HEK293 (cell line): ENCODE measurements around the gene AGMAT.

Experiments used
- CTCF ChIA-PET: fragments of 350-600 bp; formaldehyde crosslinking; extraction: SDS; loops from one replicate; lab custom pipeline; 2021; ENCODE audit warnings: antibody characterized with exemption; lab: Yijun Ruan, JAX
- POLR2A ChIA-PET: fragments of 300-600 bp; formaldehyde crosslinking; extraction: SDS; loops from one replicate; lab custom pipeline; 2020; ENCODE audit warnings: antibody characterized with exemption, inconsistent platforms; lab: Yijun Ruan, JAX
- H3K27ac ChIP-seq: fragments of 200-500 bp; sonication (Bioruptor generic); 2 replicates; pipeline ENCODE4 v1.5.1; 2014; ENCODE audit warnings: low read depth, low read length, control low read depth, inconsistent platforms; ENCODE audit errors: extremely low read depth
- H3K36me3 ChIP-seq, 2 experiments: fragments of 200-500 bp in 1 of 2; sonication (Bioruptor generic) in 1 of 2; 1 replicate in 1 of 2; 2 replicates in 1 of 2; pipeline ENCODE4 v1.5.1; 2014 to 2017; ENCODE audit warnings: inconsistent platforms in 2 of 2, low read length in 2 of 2; ENCODE audit not compliant: control insufficient read depth in 2 of 2, insufficient read depth in 1 of 2
- H3K4me1 ChIP-seq: fragments of 200-500 bp; sonication (Bioruptor generic); 2 replicates; pipeline ENCODE4 v1.5.1; 2014; ENCODE audit warnings: mild to moderate bottlenecking, low read length, inconsistent platforms; ENCODE audit not compliant: control insufficient read depth, insufficient read depth
- H3K4me3 ChIP-seq: 2 replicates; pipeline ENCODE4 v1.5.1; 2011; ENCODE audit warnings: low read depth, mild to moderate bottlenecking, control low read depth, low read length, moderate library complexity
- H3K9me3 ChIP-seq: fragments of 200-500 bp; sonication (Bioruptor generic); 2 replicates; pipeline ENCODE4 v1.5.1; 2014; ENCODE audit warnings: low read depth, low read length, inconsistent platforms; ENCODE audit not compliant: control insufficient read depth, insufficient read depth
- BCL11B ChIP-seq: fragments of 450-650 bp; formaldehyde crosslinking; IDR thresholded peaks from 2 replicates; pipeline ENCODE4 v1.5.1; 2016; ENCODE audit warnings: low read depth, missing biosample characterization, missing genetic modification characterization
- BCL6B ChIP-seq: fragments of 450-650 bp; formaldehyde crosslinking; IDR thresholded peaks from 2 replicates; pipeline ENCODE4 v1.5.1; 2017; ENCODE audit warnings: missing biosample characterization, missing genetic modification characterization
- FEZF1 ChIP-seq: fragments of 450-650 bp; formaldehyde crosslinking; IDR thresholded peaks from 2 replicates; pipeline ENCODE4 v1.5.1; 2016; ENCODE audit warnings: missing biosample characterization, missing genetic modification characterization
- KLF16 ChIP-seq: fragments of 450-650 bp; formaldehyde crosslinking; IDR thresholded peaks from 2 replicates; pipeline ENCODE4 v1.5.1; 2017; ENCODE audit warnings: missing biosample characterization, missing genetic modification characterization
- KLF7 ChIP-seq: fragments of 450-650 bp; formaldehyde crosslinking; IDR thresholded peaks from 2 replicates; pipeline ENCODE4 v1.5.1; 2016; ENCODE audit warnings: missing biosample characterization, missing genetic modification characterization, borderline replicate concordance
- PATZ1 ChIP-seq: fragments of 450-650 bp; formaldehyde crosslinking; IDR thresholded peaks from 2 replicates; pipeline ENCODE4 v1.5.1; 2016; ENCODE audit warnings: missing biosample characterization, missing genetic modification characterization
- PBX3 ChIP-seq: sonication (generic); formaldehyde crosslinking; IDR thresholded peaks from 2 replicates; pipeline ENCODE4 v1.8.1; 2022; ENCODE audit warnings: mild to moderate bottlenecking, moderate library complexity, missing genetic modification reagents
- SP2 ChIP-seq: fragments of 450-650 bp; formaldehyde crosslinking; IDR thresholded peaks from 2 replicates; pipeline ENCODE4 v1.5.1; 2016; ENCODE audit warnings: missing biosample characterization, missing genetic modification characterization
- SP3 ChIP-seq: fragments of 450-650 bp; formaldehyde crosslinking; IDR thresholded peaks from 2 replicates; pipeline ENCODE4 v1.5.1; 2016; ENCODE audit warnings: missing biosample characterization, missing genetic modification characterization
- ZBTB1 ChIP-seq: fragments of 450-650 bp; formaldehyde crosslinking; IDR thresholded peaks from 2 replicates; pipeline ENCODE4 v1.5.1; 2016; ENCODE audit warnings: missing biosample characterization, missing genetic modification characterization
- ZBTB21 ChIP-seq: fragments of 450-650 bp; formaldehyde crosslinking; IDR thresholded peaks from 2 replicates; pipeline ENCODE4 v1.5.1; 2017; ENCODE audit warnings: missing biosample characterization, missing genetic modification characterization
- ZNF146 ChIP-seq: fragments of 450-650 bp; formaldehyde crosslinking; IDR thresholded peaks from 2 replicates; pipeline ENCODE4 v1.5.1; 2016; ENCODE audit warnings: missing biosample characterization, missing genetic modification characterization
- ZNF18 ChIP-seq: fragments of 450-650 bp; formaldehyde crosslinking; IDR thresholded peaks from 2 replicates; pipeline ENCODE4 v1.5.1; 2016; ENCODE audit warnings: missing biosample characterization, missing genetic modification characterization
- ZNF184 ChIP-seq: fragments of 450-650 bp; IDR thresholded peaks from 2 replicates; pipeline ENCODE4 v1.5.1; 2018; ENCODE audit warnings: missing biosample characterization, mild to moderate bottlenecking, missing genetic modification characterization
- ZNF239 ChIP-seq: fragments of 450-650 bp; formaldehyde crosslinking; IDR thresholded peaks from 2 replicates; pipeline ENCODE4 v1.5.1; 2016; ENCODE audit warnings: missing biosample characterization, missing genetic modification characterization
- ZNF324 ChIP-seq: fragments of 450-650 bp; formaldehyde crosslinking; IDR thresholded peaks from 2 replicates; pipeline ENCODE4 v1.5.1; 2016; ENCODE audit warnings: missing biosample characterization, missing genetic modification characterization
- ZNF449 ChIP-seq: fragments of 450-650 bp; formaldehyde crosslinking; IDR thresholded peaks from 2 replicates; pipeline ENCODE4 v1.5.1; 2017; ENCODE audit warnings: missing biosample characterization, mild to moderate bottlenecking, missing genetic modification characterization, moderate library complexity
- ZNF510 ChIP-seq: fragments of 450-650 bp; formaldehyde crosslinking; IDR thresholded peaks from 2 replicates; pipeline ENCODE4 v1.5.1; 2018; ENCODE audit warnings: mild to moderate bottlenecking, missing genetic modification characterization, missing biosample characterization; ENCODE audit not compliant: insufficient replicate concordance
- ZNF596 ChIP-seq: fragments of 450-650 bp; IDR thresholded peaks from 2 replicates; pipeline ENCODE4 v1.5.0; 2018; ENCODE audit warnings: missing biosample characterization, mild to moderate bottlenecking, missing genetic modification characterization, moderate library complexity
- ZNF624 ChIP-seq: fragments of 450-650 bp; formaldehyde crosslinking; IDR thresholded peaks from 2 replicates; pipeline ENCODE4 v1.5.1; 2017; ENCODE audit warnings: missing biosample characterization, missing genetic modification characterization
- ZNF707 ChIP-seq: fragments of 450-650 bp; formaldehyde crosslinking; IDR thresholded peaks from 2 replicates; pipeline ENCODE4 v1.5.1; 2016; ENCODE audit warnings: missing biosample characterization, missing genetic modification characterization
- ZNF76 ChIP-seq: fragments of 450-650 bp; formaldehyde crosslinking; IDR thresholded peaks from 2 replicates; pipeline ENCODE4; 2016; ENCODE audit warnings: low read depth, missing biosample characterization, missing genetic modification characterization, borderline replicate concordance
- ZNF777 ChIP-seq: fragments of 450-650 bp; formaldehyde crosslinking; IDR thresholded peaks from 2 replicates; pipeline ENCODE4 v1.5.1; 2017; ENCODE audit warnings: missing biosample characterization, missing genetic modification characterization, borderline replicate concordance
- ZNF830 ChIP-seq: fragments of 450-650 bp; IDR thresholded peaks from 2 replicates; pipeline ENCODE4 v1.5.0; 2018; ENCODE audit warnings: missing biosample characterization, missing genetic modification characterization, low read depth, mild to moderate bottlenecking, moderate library complexity
- ZSCAN4 ChIP-seq: fragments of 450-650 bp; formaldehyde crosslinking; IDR thresholded peaks from 2 replicates; pipeline ENCODE4 v1.5.1; 2017; ENCODE audit warnings: missing biosample characterization, missing genetic modification characterization
- ZSCAN5A ChIP-seq: fragments of 450-650 bp; formaldehyde crosslinking; IDR thresholded peaks from 2 replicates; pipeline ENCODE4 v1.5.1; 2016; ENCODE audit warnings: missing biosample characterization, missing genetic modification characterization

Gene AGMAT

GRCh38 chr1:15524283-15525049, 60.4 kb downstream of the AGMAT start:
- Histone ChIP-seq H3K36me3 (peaks cover 0 to 3% of the 10 kb centered on the region in 2 experiments; a peak in 1 of 3 replicates), H3K9me3 (no peaks in the 10 kb centered on the region), H3K4me3 (peak overlapping the region; percentile 83), H3K27ac (no peak overlapping the region; the same call in 1 of the 2 replicates), H3K4me1 (peaks cover 7% of the 10 kb centered on the region)
- POLR2A ChIA-PET, result interaction anchor here (0.6 kb wide), 1 partner anchor 1915 kb away, joined by 3 read pairs; the partner anchor contains the start of gene RCC2
- CTCF ChIA-PET, result no interaction called here
- no peak for TF ChIP-seq ZNF596 (tag by site-specific recombination)
- TF ChIP-seq ZBTB1, result peak; percentile 96
- no peak for TF ChIP-seq ZNF830 (tag by site-specific recombination)
- TF ChIP-seq ZNF324 (tag by site-specific recombination), result peak; percentile 75; the same call in 1 of the 2 replicates
- no peak for TF ChIP-seq ZNF624 (tag by site-specific recombination)
- TF ChIP-seq FEZF1 (tag by site-specific recombination), result no peak
- TF ChIP-seq BCL6B (tag by site-specific recombination), result no peak
- TF ChIP-seq ZNF449, result no peak
- no peak for TF ChIP-seq ZNF777 (tag by site-specific recombination)
- TF ChIP-seq KLF7 (tag by site-specific recombination), result 0 out of 2 replicates have a peak, but pooled peaks have one; percentile 27
- TF ChIP-seq ZNF18, result no peak
- no peak for TF ChIP-seq ZNF184
- TF ChIP-seq ZNF510, result no peak
- TF ChIP-seq PATZ1 (tag by site-specific recombination), result peak; percentile 62
- no peak for TF ChIP-seq ZSCAN4 (tag by site-specific recombination)
- TF ChIP-seq ZBTB21, result peak; percentile 95
- TF ChIP-seq ZNF239 (tag by site-specific recombination), result no peak
- TF ChIP-seq ZNF146 (tag by site-specific recombination), result no peak
- peak; percentile 47; the same call in 1 of the 2 replicates for TF ChIP-seq ZNF76 (tag by site-specific recombination)
- peak; percentile 62 for TF ChIP-seq SP2 (tag by site-specific recombination)
- TF ChIP-seq ZNF707, result no peak
- peak; percentile 89 for TF ChIP-seq SP3 (tag by site-specific recombination)
- TF ChIP-seq KLF16 (tag by site-specific recombination), result peak; percentile 88; the same call in 1 of the 2 replicates
- TF ChIP-seq ZSCAN5A (tag by site-specific recombination), result no peak
- no peak; the same call in 1 of the 2 replicates for TF ChIP-seq PBX3
- peak; percentile 84; the same call in 1 of the 2 replicates for TF ChIP-seq BCL11B (tag by site-specific recombination)
